Keratinocyte (primary cell): Measurements from ENCODE around the gene PRKAR2B. TPM values are rescaled to one million over a fixed set of nuclear protein-coding genes. Genes with fewer than 3 reads are reported as not detected.

ENCODE experiments used
- DNase-seq: peaks from one replicate; pipeline ENCODE4 v3.0.0-alpha.2; 2011; ENCODE audit warnings: low read depth, missing footprints, low spot score
- FAIRE-seq: peaks from 2 replicates; lab custom pipeline; 2011; peaks lifted over from hg19 to GRCh38; lab: Jason Lieb, UNC
- H2AFZ ChIP-seq: 2 replicates; pipeline ENCODE4 v1.6.0; 2012; ENCODE audit warnings: low read length, control low read depth, inconsistent platforms; ENCODE audit not compliant: control insufficient read depth
- H3K27ac ChIP-seq: 2 replicates; pipeline ENCODE4 v1.5.1; 2011; ENCODE audit warnings: low read length; ENCODE audit not compliant: control insufficient read depth, insufficient read depth
- H3K27me3 ChIP-seq: 3 replicates; pipeline ENCODE4 v1.6.0; 2011; ENCODE audit warnings: low read length; ENCODE audit not compliant: control insufficient read depth, insufficient read depth; ENCODE audit errors: extremely low read depth
- H3K36me3 ChIP-seq, 2 experiments: 2 replicates in 1 of 2; 3 replicates in 1 of 2; pipeline ENCODE4 v1.5.1; 2011; ENCODE audit warnings: low read length in 2 of 2, mild to moderate bottlenecking in 1 of 2; ENCODE audit not compliant: control insufficient read depth in 2 of 2, insufficient read depth in 2 of 2; ENCODE audit errors: extremely low read depth in 1 of 2
- H3K4me1 ChIP-seq: 3 replicates; pipeline ENCODE4 v1.5.1; 2011; ENCODE audit warnings: low read length; ENCODE audit not compliant: control insufficient read depth, insufficient read depth; ENCODE audit errors: extremely low read depth
- H3K4me2 ChIP-seq: 3 replicates; pipeline ENCODE4 v1.6.0; 2011; ENCODE audit warnings: low read depth, low read length; ENCODE audit not compliant: control insufficient read depth, insufficient read depth; ENCODE audit errors: extremely low read depth
- H3K4me3 ChIP-seq, 3 experiments: fragments of 200-600 bp in 1 of 3; sonication (generic) in 1 of 3; 2 replicates in 2 of 3; 3 replicates in 1 of 3; pipeline ENCODE4 v1.5.1; 2011 to 2016; ENCODE audit warnings: low read length in 3 of 3, mild to moderate bottlenecking in 3 of 3, control low read depth in 2 of 3, inconsistent platforms in 1 of 3, low read depth in 1 of 3, mixed read lengths in 1 of 3, mixed run types in 1 of 3, moderate library complexity in 1 of 3; ENCODE audit not compliant: control insufficient read depth in 2 of 3, insufficient read depth in 2 of 3; ENCODE audit errors: extremely low read depth in 1 of 3
- H3K79me2 ChIP-seq: 2 replicates; pipeline ENCODE4 v1.6.0; 2012; ENCODE audit warnings: low read length; ENCODE audit not compliant: control insufficient read depth, insufficient read depth
- H3K9ac ChIP-seq: 3 replicates; pipeline ENCODE4 v1.6.0; 2011; ENCODE audit warnings: low read length; ENCODE audit not compliant: control insufficient read depth, insufficient read depth; ENCODE audit errors: extremely low read depth
- H3K9me1 ChIP-seq: 3 replicates; pipeline ENCODE4 v1.6.0; 2011; ENCODE audit warnings: low read length; ENCODE audit not compliant: control insufficient read depth, insufficient read depth; ENCODE audit errors: extremely low read depth
- H3K9me3 ChIP-seq: 2 replicates; pipeline ENCODE4 v1.5.1; 2012; ENCODE audit warnings: low read depth, low read length; ENCODE audit not compliant: control insufficient read depth
- H4K20me1 ChIP-seq: 3 replicates; pipeline ENCODE4 v1.6.0; 2011; ENCODE audit warnings: low read length; ENCODE audit not compliant: control insufficient read depth, insufficient read depth; ENCODE audit errors: extremely low read depth
- CTCF ChIP-seq, 3 experiments: IDR thresholded peaks in 1 of 3; conservative IDR thresholded peaks in 1 of 3; optimal IDR thresholded peaks in 1 of 3; 2 replicates in 2 of 3; 3 replicates in 1 of 3; pipeline versions ENCODE3 to v1.5.1; 2011; ENCODE audit warnings: low read length in 3 of 3, mild to moderate bottlenecking in 3 of 3, moderate library complexity in 2 of 3, control low read depth in 1 of 3, inconsistent platforms in 1 of 3; ENCODE audit not compliant: insufficient read depth in 2 of 3; ENCODE audit errors: extremely low read depth in 1 of 3
- EZH2 ChIP-seq: IDR thresholded peaks from one replicate; pipeline ENCODE4 v1.6.1; 2012; ENCODE audit warnings: inconsistent platforms, mild to moderate bottlenecking, low read length, moderate library complexity
- dilution Hi-C: fragments of 300-500 bp; cut with MboI; formaldehyde crosslinking; loops from one replicate; pipeline ENCODE4 v1.7.0; 2020; ENCODE audit warnings: low sequenced_read_pairs; ENCODE audit not compliant: extremely low pct_ligation_motif_present
- polyA plus RNA-seq, 5 experiments: library from polyadenylated mRNA; depleted of rRNA in 3 of 5; stranded (reverse) in 3 of 5; stranded (forward) in 1 of 5; unstranded in 1 of 5; fragments of >200 nt; gene quantifications; 1 replicate in 1 of 5; 2 replicates in 3 of 5; 3 replicates in 1 of 5; pipeline versions ENCODE4 v1.2.1 to v1.2.3, GENCODE V29; 2011 to 2012; ENCODE audit warnings: missing spikeins in 2 of 5, low read depth in 1 of 5, low replicate concordance in 1 of 5

The PRKAR2B gene
- polyA plus RNA-seq, 1 donor (not counting 4 experiments of a cell fraction or from before 2014, with no cell fraction given): 0.01 TPM

- no peaks in the 10 kb centered on the region for H3K4me1 ChIP-seq
- no peak overlapping the region for H3K4me3 ChIP-seq
- H2AFZ ChIP-seq: no peak overlapping the region
- H3K9me1 ChIP-seq: no peaks in the 10 kb centered on the region
- no peak overlapping the region for H3K4me2 ChIP-seq
- TF ChIP-seq CTCF (optimal IDR thresholded peaks at IDR 0.05 in 1 of 3, IDR thresholded peaks at IDR 0.05 in 1 of 3, conservative IDR thresholded peaks at IDR 0.05 in 1 of 3; ENCODE audit: extremely low read depth in 1 of 3, insufficient read depth in 2 of 3, low read length in 3 of 3): no peak
- TF ChIP-seq EZH2: no peak
- H3K36me3 ChIP-seq: no peaks in the 10 kb centered on the region
- no peaks in the 10 kb centered on the region for H3K79me2 ChIP-seq
- no peaks in the 10 kb centered on the region for H4K20me1 ChIP-seq
- H3K9me3 ChIP-seq: no peaks in the 10 kb centered on the region
- no peak overlapping the region for H3K27ac ChIP-seq
- peaks cover 6% of the 10 kb centered on the region for H3K27me3 ChIP-seq
- FAIRE-seq (no peak), DNase-seq (no peak)
- H3K9ac ChIP-seq: no peak overlapping the region
- dilution Hi-C loops: no loop called here
Observed at GRCh38 chr7:107056728-107057473, 12.4 kb downstream of the PRKAR2B start.

DNA sequence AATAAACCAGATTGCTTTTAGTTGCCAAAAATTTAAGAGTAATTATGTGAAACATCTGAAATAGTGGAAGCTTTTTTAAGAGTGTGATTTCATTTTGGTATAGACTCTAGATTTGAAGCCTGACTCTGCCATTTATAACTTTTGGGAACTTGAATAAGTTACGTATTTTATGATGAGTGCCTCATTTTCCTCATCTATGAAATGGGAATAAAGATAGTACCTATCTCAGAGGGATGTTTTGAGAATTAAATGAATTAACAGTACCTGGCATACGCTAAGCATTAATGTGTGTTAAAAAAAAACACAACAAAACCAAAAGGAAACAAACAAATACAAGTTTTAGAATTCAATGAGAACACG lies 12.9 kb downstream of the PRKAR2B start:
- H4K20me1 ChIP-seq: no peaks in the 10 kb centered on the region
- no peak overlapping the region for H2AFZ ChIP-seq
- no peaks in the 10 kb centered on the region for H3K79me2 ChIP-seq
- no peaks in the 10 kb centered on the region for H3K36me3 ChIP-seq
- TF ChIP-seq EZH2 (no peak), CTCF (optimal IDR thresholded peaks at IDR 0.05 in 1 of 3, IDR thresholded peaks at IDR 0.05 in 1 of 3, conservative IDR thresholded peaks at IDR 0.05 in 1 of 3; ENCODE audit: extremely low read depth in 1 of 3, insufficient read depth in 2 of 3, low read length in 3 of 3) (no peak)
- no peak for FAIRE-seq
- no peaks in the 10 kb centered on the region for H3K4me1 ChIP-seq
- no peak overlapping the region for H3K9ac ChIP-seq
- no peaks in the 10 kb centered on the region for H3K9me1 ChIP-seq
- H3K4me3 ChIP-seq: no peak overlapping the region
- no peak overlapping the region for H3K27ac ChIP-seq
- no peak for DNase-seq
- H3K9me3 ChIP-seq: no peaks in the 10 kb centered on the region
- peaks cover 6% of the 10 kb centered on the region for H3K27me3 ChIP-seq
- no peak overlapping the region for H3K4me2 ChIP-seq
- dilution Hi-C loops: no loop called here
